Neuronal stem cell (in vitro differentiated cells): ENCODE measurements around the gene STRBP.

ENCODE experiments used
- DNase-seq: peaks from one replicate; pipeline ENCODE4 v3.0.0-alpha.2; 2013; ENCODE audit warnings: low spot score
- H2AFZ ChIP-seq: one replicate; pipeline ENCODE4 v1.6.1; 2013; ENCODE audit warnings: mild to moderate bottlenecking, low read length, inconsistent platforms
- H2AK5ac ChIP-seq: 2 replicates; pipeline ENCODE4 v1.6.1; 2013; ENCODE audit warnings: low read depth, mild to moderate bottlenecking, inconsistent platforms, low read length, moderate library complexity, mixed read lengths
- H2BK120ac ChIP-seq: 2 replicates; pipeline ENCODE4 v1.6.1; 2013; ENCODE audit warnings: low read depth, mild to moderate bottlenecking, inconsistent platforms, low read length, moderate library complexity, mixed read lengths
- H2BK12ac ChIP-seq: one replicate; pipeline ENCODE4 v1.6.1; 2013; ENCODE audit warnings: low read length, inconsistent platforms
- H2BK15ac ChIP-seq: 2 replicates; pipeline ENCODE4 v1.6.1; 2013; ENCODE audit warnings: mild to moderate bottlenecking, low read length, inconsistent platforms, mixed read lengths
- H2BK5ac ChIP-seq: one replicate; pipeline ENCODE4 v1.6.1; 2013; ENCODE audit warnings: inconsistent platforms, mild to moderate bottlenecking, low read length, moderate library complexity
- H3K14ac ChIP-seq: one replicate; pipeline ENCODE4 v1.6.1; 2013; ENCODE audit warnings: low read length, inconsistent platforms
- H3K18ac ChIP-seq: 2 replicates; pipeline ENCODE4 v1.6.1; 2013; ENCODE audit warnings: low read length, inconsistent platforms
- H3K23ac ChIP-seq: 2 replicates; pipeline ENCODE4 v1.6.1; 2013; ENCODE audit warnings: low read depth, mild to moderate bottlenecking, mixed read lengths, low read length, inconsistent platforms; ENCODE audit not compliant: poor library complexity
- H3K27ac ChIP-seq: replicated peaks from 3 replicates; pipeline ENCODE4 v1.5.1; 2013; ENCODE audit warnings: low read length, inconsistent platforms
- H3K27me3 ChIP-seq, 3 experiments: 2 replicates each; pipeline ENCODE4 v1.6.1; 2013; ENCODE audit warnings: low read length in 3 of 3, mild to moderate bottlenecking in 2 of 3, inconsistent platforms in 1 of 3, low read depth in 1 of 3, mixed read lengths in 1 of 3, moderate library complexity in 1 of 3; ENCODE audit not compliant: control insufficient read depth in 3 of 3, insufficient read depth in 3 of 3
- H3K36me3 ChIP-seq, 2 donors: replicated peaks in 1 of 2; 2 replicates each; pipeline ENCODE4 v1.6.1; 2013; ENCODE audit warnings: low read length in 2 of 2; ENCODE audit not compliant: control insufficient read depth in 2 of 2, insufficient read depth in 2 of 2
- H3K4ac ChIP-seq: 2 replicates; pipeline ENCODE4 v1.6.1; 2013; ENCODE audit warnings: inconsistent platforms, mild to moderate bottlenecking, low read length, moderate library complexity
- H3K4me1 ChIP-seq, 2 donors: 1 replicate in 1 of 2; 2 replicates in 1 of 2; pipeline ENCODE4 v1.6.1; 2013; ENCODE audit warnings: low read length in 2 of 2, low read depth in 1 of 2; ENCODE audit not compliant: control insufficient read depth in 2 of 2, insufficient read depth in 1 of 2
- H3K4me2 ChIP-seq: one replicate; pipeline ENCODE4 v1.6.1; 2013; ENCODE audit warnings: mild to moderate bottlenecking, low read length, inconsistent platforms; ENCODE audit not compliant: insufficient read depth, poor library complexity, severe bottlenecking
- H3K4me3 ChIP-seq, 2 donors: 2 replicates each; pipeline ENCODE4 v1.5.1; 2013; ENCODE audit warnings: low read length in 2 of 2, mild to moderate bottlenecking in 2 of 2, inconsistent platforms in 1 of 2, moderate library complexity in 1 of 2
- H3K79me1 ChIP-seq: one replicate; pipeline ENCODE4 v1.6.1; 2013; ENCODE audit warnings: low read depth, mild to moderate bottlenecking, inconsistent platforms, low read length, moderate library complexity
- H3K9ac ChIP-seq: one replicate; pipeline ENCODE4 v1.6.1; 2013; ENCODE audit warnings: mild to moderate bottlenecking, low read depth, low read length, inconsistent platforms; ENCODE audit not compliant: poor library complexity
- H3K9me3 ChIP-seq, 2 donors: replicated peaks in 1 of 2; 2 replicates each; pipeline versions ENCODE3 to v1.6.1; 2013; ENCODE audit warnings: low read length in 2 of 2, mild to moderate bottlenecking in 2 of 2, inconsistent platforms in 1 of 2, low read depth in 1 of 2, mixed read lengths in 1 of 2, moderate library complexity in 1 of 2; ENCODE audit not compliant: control insufficient read depth in 2 of 2, insufficient read depth in 1 of 2
- H4K8ac ChIP-seq: one replicate; pipeline ENCODE4 v1.6.1; 2013; ENCODE audit warnings: low read depth, mild to moderate bottlenecking, inconsistent platforms, low read length, moderate library complexity
- H4K91ac ChIP-seq: one replicate; pipeline ENCODE4 v1.6.1; 2013; ENCODE audit warnings: low read length, low read depth, mild to moderate bottlenecking, inconsistent platforms; ENCODE audit not compliant: poor library complexity
- WGBS, 2 donors: extraction: QIAGEN DNeasy Blood & Tissue Kit; methylation state at CpG; one replicate each; pipeline ENCODE4 v1.1.7; 2013; ENCODE audit warnings: missing lambda C conversion rate in 2 of 2, mixed read lengths in 1 of 2; ENCODE audit not compliant: insufficient read length in 2 of 2, insufficient replicate concordance in 1 of 2; ENCODE audit errors: extremely low coverage in 2 of 2; 5-methylcytosine and 5-hydroxymethylcytosine counted together

Gene STRBP

DNA sequence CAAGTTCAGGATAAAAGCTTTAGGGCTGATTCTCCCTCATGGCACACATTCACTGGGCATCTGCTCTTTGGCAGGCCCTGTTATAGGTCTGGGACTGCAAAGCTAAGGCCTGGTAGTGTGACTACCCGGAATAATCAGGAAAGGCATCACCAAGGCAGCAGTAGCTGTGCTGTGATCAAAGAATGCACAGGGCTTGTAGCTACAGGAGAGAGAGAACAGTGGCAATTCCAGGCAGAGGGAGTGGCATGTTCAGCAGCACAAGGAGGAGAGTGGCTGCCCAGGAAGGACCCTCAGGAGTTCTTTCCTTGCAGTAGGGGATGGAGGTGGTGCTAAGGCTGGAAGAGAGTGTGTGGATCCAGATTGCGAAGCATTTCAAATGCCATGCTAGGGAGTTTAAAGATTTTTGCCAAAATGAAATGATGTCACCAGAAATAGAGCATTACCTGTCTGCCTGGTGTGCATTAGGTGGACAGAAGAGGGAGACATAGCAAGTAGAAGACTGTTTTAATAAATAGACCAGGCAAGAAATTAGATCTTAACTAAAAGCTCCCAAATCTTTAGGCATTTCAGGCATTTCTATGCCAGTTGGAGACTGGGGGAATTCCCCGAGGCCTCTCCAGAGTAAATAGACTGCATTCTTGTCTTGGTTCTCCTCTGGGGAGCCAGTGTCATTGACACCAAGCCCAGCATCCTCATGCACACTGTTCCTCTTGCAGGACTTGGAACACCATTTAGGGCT is 165.8 kb downstream of the STRBP start:
- H3K79me1 ChIP-seq: no peaks in the 10 kb centered on the region
- no peak overlapping the region for H3K4me2 ChIP-seq
- no peak for DNase-seq
- H3K9ac ChIP-seq: peak overlapping the region; percentile 60
- no peak overlapping the region for H2AFZ ChIP-seq
- no peak overlapping the region for H4K91ac ChIP-seq
- H4K8ac ChIP-seq: no peak overlapping the region
- H3K27ac ChIP-seq: peak overlapping the region; percentile 41
- peaks cover 44 to 98% of the 10 kb centered on the region in 2 donors for H3K36me3 ChIP-seq
- no peak overlapping the region for H3K4ac ChIP-seq
- no peak overlapping the region for H2BK120ac ChIP-seq
- no peak overlapping the region for H3K23ac ChIP-seq
- WGBS, 2 donors: no CpG with 5 or more reads among the region's 3 CpGs
- no peak overlapping the region for H2BK12ac ChIP-seq
- no peak overlapping the region for H3K14ac ChIP-seq
- H2BK15ac ChIP-seq: no peak overlapping the region
- H3K4me3 ChIP-seq: no peak overlapping the region
- no peak overlapping the region for H2BK5ac ChIP-seq
- H3K9me3 ChIP-seq: no peaks in the 10 kb centered on the region
- H3K18ac ChIP-seq: peak overlapping the region; percentile 39
- no peaks in the 10 kb centered on the region for H3K27me3 ChIP-seq
- no peak overlapping the region for H2AK5ac ChIP-seq
- H3K4me1 ChIP-seq: peaks cover 0 to 16% of the 10 kb centered on the region in 2 donors

DNA sequence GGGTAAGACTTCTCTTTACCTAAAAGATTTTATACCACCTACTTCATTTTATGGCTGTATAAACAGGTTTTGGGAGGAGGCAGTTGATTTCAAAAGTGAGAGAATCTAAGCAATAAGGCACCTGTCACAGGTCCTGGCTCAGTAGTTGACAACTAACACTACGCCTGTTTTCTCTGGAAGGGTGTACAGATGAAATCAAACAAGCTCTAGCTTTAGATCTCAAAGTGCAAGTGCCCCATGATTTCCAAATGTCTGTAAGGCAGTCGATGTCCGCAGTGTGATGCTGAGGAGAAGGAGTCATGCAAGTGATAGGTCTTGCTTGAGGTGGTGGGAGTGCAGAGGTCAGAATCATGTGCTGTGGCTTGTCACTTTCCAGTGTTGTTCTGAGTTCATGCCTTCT is 168.8 kb downstream of the STRBP start:
- Histone ChIP-seq H3K4ac (no peak overlapping the region), H2BK12ac (no peak overlapping the region), H3K27me3 (no peaks in the 10 kb centered on the region), H2AK5ac (no peak overlapping the region), H3K4me2 (no peak overlapping the region), H3K27ac (no peak overlapping the region), H3K14ac (no peak overlapping the region), H3K9ac (no peak overlapping the region), H3K4me3 (no peak overlapping the region), H3K36me3 (peaks cover 34 to 97% of the 10 kb centered on the region in 2 donors), H2AFZ (no peak overlapping the region), H2BK15ac (no peak overlapping the region), H4K8ac (no peak overlapping the region), H3K4me1 (peaks cover 0 to 19% of the 10 kb centered on the region in 2 donors), H3K18ac (no peak overlapping the region), H3K23ac (no peak overlapping the region), H2BK5ac (no peak overlapping the region), H3K9me3 (no peaks in the 10 kb centered on the region), H4K91ac (no peak overlapping the region), H2BK120ac (no peak overlapping the region), H3K79me1 (no peaks in the 10 kb centered on the region)
- no CpG with 5 or more reads among the region's 3 CpGs for WGBS, 2 donors
- no peak for DNase-seq

DNA sequence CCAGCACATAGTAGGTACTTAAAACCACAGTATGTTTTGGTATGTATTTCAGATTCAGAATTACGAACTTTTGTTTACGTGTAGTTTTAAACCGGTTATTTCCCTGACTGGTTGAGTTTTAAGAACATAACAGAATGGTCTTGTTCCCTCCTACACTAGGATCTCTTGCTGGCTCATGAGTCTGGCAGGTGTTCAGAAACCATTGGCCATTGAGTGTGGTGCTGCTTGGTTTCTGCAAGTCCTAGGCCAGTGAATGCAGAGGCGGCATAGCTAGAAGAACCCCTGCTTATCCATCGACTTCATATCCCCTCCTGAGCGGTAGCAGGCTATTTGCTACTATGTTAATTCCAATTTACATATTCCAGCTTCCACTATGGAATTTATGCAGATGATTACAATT is 169.3 kb downstream of the STRBP start:
- Histone ChIP-seq H2AFZ (no peak overlapping the region), H4K8ac (no peak overlapping the region), H2BK12ac (no peak overlapping the region), H2BK15ac (no peak overlapping the region), H2BK120ac (no peak overlapping the region), H3K9me3 (no peaks in the 10 kb centered on the region), H3K4me3 (no peak overlapping the region), H3K79me1 (no peaks in the 10 kb centered on the region), H3K4me2 (no peak overlapping the region), H4K91ac (no peak overlapping the region), H3K9ac (no peak overlapping the region), H2BK5ac (no peak overlapping the region), H3K4me1 (peaks cover 0 to 19% of the 10 kb centered on the region in 2 donors), H3K14ac (no peak overlapping the region), H3K23ac (no peak overlapping the region), H3K27ac (no peak overlapping the region), H3K27me3 (no peaks in the 10 kb centered on the region), H3K18ac (no peak overlapping the region), H3K4ac (no peak overlapping the region), H2AK5ac (no peak overlapping the region), H3K36me3 (peaks cover 33 to 97% of the 10 kb centered on the region in 2 donors)
- WGBS, 2 donors: no CpG with 5 or more reads among the region's 6 CpGs
- DNase-seq: no peak

- Histone ChIP-seq H3K4me3 (no peak overlapping the region), H2BK120ac (no peak overlapping the region), H3K23ac (no peak overlapping the region), H3K14ac (no peak overlapping the region), H2BK12ac (no peak overlapping the region), H3K9me3 (no peaks in the 10 kb centered on the region), H3K4me2 (no peak overlapping the region), H4K8ac (no peak overlapping the region), H2BK5ac (no peak overlapping the region), H3K27ac (peak overlapping the region; percentile 8), H2AFZ (no peak overlapping the region), H3K79me1 (no peaks in the 10 kb centered on the region), H3K18ac (no peak overlapping the region), H2BK15ac (no peak overlapping the region), H3K36me3 (peaks cover 33 to 98% of the 10 kb centered on the region in 2 donors), H3K27me3 (no peaks in the 10 kb centered on the region), H3K4me1 (peaks cover 0 to 18% of the 10 kb centered on the region in 2 donors), H3K4ac (no peak overlapping the region), H3K9ac (no peak overlapping the region), H2AK5ac (no peak overlapping the region), H4K91ac (no peak overlapping the region)
- no peak for DNase-seq
- no CpG with 5 or more reads among the region's 4 CpGs for WGBS, 2 donors
These were observed 170.3 kb downstream of the STRBP start for GRCh38 chr9:123098096-123098459.
